Islet of Langerhans (tissue), 1 donor: ENCODE measurements around the gene FBN2.

ENCODE experiments used
- FAIRE-seq: peaks from one replicate; lab custom pipeline; 2011; peaks lifted over from hg19 to GRCh38; lab: Jason Lieb, UNC

FBN2 gene

DNA sequence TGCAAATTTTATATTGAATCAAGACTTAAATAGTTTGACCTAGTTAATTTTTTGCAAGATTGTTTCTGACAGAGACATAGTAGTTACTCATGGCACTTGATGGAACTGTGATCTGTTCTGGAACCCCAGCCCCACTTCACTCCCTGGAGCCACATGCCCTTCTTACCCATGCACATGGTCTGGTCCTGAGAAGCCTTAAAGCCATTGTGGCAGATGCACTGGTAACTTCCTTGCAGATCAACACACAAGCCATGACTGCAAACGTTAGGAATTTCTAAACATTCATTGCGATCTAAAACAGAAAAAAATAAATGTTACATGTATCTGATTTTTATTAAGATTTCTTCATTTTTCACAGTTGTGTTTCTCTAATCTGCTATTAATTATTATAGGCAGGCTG, 233.3 kb downstream of the FBN2 start:
- no peak for FAIRE-seq

DNA sequence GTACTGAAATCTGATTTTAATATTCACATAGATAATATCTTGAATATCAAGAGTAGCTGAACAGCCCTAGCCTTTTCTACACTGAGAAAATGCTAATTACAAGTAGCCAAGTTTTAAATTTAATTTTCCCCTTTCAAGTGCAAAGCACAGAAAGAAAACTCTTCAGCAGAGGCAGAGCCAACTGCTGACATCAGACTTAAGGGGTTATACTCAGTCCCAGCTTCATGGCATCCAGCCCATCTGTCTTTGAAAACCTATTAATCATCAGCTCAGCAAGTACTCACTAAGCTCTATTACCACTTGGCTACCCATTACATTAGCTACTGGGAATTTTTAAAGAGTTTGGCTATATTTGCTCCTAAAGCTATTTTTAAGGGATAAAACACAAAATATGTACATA, 234.0 kb downstream of the FBN2 start:
- FAIRE-seq: no peak

DNA sequence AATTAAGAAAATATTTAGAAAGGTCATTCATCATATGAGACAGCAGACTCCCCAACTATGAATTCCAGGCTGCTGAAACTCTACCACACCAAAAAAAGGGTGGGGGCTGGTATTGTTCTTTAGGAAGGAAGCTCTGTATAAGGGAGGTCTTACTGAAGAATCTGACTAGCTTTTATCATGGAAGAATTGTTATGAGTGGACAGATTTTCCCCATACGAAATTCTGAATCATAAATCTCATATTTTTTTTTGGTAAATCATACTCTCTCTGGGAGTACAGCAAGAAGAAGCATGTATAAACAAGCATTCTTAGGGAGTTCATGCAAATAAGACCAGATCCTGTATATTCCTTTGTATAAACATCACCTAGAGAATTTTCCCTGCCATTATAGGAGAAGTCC, 234.5 kb downstream of the FBN2 start:
- FAIRE-seq: no peak

DNA sequence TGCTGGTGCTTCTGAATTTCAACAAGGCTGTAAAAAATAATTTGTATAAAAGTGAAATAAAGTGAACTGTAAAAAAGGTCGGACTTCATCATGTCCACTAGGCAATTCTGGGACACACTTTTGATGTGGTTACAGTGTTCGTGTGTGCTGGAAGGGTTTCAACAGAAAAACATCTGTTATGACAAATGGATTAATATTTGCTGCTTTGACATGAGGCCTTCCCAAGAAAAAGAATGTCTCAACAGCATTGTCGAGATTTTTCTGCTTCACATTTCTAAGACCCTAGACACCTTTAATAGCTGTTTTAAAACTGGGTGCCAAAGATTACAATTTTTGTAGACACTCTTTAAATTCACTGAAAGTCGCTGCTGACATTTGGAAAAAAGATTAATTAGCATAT, 237.9 kb downstream of the FBN2 start:
- FAIRE-seq: no peak

DNA sequence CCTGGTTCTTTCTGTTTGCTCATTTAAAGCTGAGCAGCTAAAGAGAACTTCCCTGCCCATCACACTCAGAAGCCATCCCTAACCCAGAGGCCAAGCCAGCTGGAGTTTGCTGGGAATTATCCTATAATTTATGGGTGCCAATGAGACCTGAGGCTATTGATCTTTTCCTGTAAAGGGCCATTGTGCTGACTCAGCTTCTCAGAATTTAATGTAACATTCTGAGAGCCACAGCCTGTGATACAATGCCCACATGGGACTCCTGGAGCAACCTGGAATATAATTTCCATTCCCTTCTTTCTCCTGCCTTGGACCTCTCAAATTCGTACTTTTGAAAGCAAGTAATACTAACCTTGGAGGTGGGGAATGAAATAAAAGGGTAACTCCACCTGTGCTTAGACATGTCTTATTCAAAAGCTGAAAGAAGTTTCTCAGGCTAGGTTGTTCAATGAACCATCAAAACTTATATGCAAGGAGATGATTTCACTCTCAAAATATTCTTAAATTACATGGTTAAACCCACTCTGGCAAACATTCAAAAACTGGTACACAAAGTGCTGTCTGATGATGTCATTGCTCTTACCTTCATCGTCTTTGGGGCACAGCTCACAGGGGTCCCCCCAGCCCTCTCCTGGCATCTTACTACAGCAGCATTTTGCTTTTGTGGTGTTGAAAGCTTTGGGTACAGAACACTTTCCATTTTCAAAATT, 247.7 kb downstream of the FBN2 start:
- FAIRE-seq: no peak

DNA sequence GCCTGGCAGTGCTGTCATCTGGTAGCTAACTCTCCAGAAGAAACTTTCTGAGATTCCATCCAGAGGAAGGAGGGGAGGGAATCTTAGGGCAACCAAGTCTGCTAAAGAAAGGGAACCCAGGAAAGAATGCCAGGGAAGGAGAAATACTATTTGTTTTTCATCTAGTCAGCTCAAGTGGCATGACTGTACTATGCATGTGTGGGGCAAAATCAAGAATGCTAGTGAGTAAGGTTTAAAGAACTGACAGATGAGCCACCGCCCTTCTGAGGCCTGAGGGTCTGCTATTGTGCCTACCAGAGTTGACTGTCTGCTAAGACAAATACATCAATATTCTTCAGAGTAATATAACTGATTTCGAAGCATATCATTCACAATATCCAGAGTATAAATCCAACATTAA, 250.3 kb downstream of the FBN2 start:
- no peak for FAIRE-seq

DNA sequence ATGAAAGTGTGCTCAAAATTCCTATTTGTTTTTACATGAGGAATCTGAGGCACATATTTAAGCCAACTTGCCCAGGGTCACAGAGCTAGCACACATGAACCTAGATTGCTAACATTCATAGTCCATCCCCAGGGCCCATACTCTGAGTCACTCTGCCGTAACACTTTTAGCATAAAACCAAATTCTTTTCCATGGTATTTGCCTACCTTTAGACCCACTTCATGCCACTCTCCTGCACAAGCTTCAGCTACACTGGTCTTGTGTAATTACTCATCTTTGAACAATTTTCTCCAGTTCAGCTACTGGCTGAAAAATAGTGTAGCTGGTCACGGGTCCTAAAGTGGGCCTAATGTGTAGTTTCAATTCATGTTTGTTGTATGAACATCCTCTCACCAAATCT, 253.8 kb downstream of the FBN2 start:
- no peak for FAIRE-seq

DNA sequence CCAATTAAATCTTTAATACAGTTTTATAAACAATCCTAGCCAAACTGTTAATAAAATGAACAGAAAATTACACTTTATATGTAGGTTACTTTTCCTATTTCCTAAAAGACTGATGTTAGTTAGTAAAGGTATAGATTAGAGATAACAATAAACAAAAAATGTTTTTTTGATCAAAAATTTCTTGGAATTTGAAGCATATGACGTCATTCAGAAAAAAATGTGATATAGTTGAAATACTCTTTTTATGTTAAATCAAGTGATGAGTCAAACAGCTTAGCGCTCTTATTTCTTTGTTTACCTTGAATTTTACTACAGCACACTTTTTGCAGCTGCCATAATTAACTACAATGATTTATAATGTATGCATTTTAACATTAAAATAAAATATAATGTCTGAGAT, 258.7 kb downstream of the FBN2 start:
- no peak for FAIRE-seq

DNA sequence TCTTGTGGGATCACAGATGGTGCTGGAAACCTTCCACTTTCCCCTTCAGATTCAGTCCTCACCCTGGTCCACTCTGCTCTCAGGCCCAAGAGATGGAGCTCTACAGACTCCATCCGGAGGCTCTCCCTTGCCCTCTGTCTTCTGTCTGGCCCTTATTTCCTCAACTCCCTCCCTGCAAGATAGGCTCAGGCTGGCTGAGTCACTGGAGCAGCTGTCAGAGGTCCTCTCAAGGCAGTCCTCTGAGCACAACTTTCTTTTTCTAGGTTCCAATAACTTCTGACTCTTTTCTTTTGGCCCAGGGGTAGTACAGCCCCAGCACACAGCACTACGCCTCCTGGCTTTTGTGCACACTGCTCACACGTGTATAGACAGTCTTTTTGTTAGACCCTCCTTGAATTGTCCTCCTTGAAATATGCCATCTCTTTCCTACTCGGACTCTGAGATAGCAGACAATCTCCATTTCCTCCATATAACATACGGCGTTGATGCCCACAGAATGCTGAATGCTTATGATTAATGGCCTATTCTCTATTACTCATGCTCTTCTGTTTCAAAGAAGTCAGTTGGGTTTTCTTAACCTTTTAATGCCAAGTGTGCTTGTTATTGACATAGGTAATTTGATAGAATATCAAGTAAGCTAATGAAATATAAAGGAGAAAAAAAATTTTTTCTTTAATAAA, 261.4 kb downstream of the FBN2 start:
- no peak for FAIRE-seq

DNA sequence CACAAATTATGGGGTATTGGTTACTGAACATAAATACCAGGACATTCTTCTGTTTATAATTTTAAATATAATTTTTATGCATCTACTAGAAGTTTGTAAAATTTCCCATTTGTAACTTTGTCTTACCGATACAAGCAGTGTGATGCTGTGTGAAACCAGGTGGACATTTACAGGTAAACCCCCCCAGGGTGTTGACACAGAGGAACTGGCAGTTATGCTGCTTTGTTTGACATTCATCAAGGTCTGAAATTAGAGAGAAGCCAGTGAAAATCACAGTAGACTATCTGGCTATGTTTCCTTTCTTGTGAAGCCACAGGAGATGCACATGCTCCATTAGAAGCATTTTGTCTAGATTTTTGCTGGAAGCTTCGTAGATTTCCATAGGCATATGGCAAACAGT, 263.6 kb downstream of the FBN2 start:
- no peak for FAIRE-seq

DNA sequence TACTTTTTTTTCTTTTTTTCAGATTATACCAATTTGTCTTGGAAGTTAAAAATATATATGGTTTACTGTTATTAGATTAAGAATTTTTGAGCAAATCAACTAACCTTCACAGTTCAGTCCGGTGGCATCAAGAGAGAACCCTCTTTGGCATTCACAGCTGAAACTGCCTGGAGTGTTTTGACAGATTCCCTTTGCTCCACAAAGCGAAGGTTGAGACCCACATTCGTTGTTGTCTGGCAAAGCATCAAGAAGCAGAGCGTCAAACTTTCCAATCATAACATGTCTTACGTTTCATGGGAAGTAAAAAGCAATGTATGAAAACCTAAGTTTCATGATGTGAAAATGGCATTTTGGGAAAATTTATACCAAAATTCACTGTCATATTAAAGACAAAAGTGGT, 264.3 kb downstream of the FBN2 start:
- FAIRE-seq: no peak

DNA sequence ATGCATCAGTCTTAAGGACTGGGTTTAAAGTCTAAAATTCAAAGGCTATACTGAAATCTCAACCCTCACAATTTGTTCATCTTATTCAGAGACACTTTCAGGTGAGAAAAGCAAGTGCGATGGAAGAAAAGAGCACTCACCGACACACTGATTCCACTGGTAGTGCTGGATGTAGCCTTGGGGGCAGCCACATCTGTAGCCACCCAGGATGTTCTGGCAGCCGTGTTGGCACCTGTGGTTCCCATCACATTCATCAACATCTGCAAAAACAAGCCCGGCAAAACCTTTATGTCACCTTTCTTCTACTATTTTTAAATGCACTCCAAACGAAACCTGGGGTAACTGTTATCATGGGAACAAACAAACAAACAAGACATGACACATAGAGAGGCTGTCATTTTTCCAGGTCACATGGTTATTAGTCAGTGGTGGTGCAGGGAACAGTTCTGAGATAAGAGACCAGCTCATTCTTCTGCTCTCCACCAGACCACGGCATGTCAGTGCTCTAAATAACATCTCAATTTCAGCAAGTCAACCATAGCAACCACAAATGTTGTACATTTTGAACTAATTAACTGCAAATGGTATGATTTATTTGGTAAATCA, 266.1 kb downstream of the FBN2 start:
- no peak for FAIRE-seq

DNA sequence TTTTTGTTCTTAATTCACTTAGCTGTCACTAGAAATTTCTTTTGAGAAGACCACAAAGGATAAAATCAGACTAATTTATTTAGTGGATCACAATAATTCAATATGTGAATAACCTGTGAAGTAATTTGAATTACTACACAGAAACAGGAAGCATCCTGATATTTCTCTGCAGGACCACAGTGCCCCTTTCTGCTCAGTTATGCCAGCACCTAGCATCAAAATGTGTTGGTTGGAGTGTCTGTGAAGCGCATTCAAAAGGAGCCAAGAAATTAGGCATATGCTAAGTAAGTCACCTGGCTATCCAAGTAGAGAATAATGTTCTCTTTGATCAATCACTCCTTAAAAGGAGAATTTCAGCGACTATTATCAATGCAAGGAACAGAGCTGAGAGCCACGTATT, 267.0 kb downstream of the FBN2 start:
- FAIRE-seq: no peak

DNA sequence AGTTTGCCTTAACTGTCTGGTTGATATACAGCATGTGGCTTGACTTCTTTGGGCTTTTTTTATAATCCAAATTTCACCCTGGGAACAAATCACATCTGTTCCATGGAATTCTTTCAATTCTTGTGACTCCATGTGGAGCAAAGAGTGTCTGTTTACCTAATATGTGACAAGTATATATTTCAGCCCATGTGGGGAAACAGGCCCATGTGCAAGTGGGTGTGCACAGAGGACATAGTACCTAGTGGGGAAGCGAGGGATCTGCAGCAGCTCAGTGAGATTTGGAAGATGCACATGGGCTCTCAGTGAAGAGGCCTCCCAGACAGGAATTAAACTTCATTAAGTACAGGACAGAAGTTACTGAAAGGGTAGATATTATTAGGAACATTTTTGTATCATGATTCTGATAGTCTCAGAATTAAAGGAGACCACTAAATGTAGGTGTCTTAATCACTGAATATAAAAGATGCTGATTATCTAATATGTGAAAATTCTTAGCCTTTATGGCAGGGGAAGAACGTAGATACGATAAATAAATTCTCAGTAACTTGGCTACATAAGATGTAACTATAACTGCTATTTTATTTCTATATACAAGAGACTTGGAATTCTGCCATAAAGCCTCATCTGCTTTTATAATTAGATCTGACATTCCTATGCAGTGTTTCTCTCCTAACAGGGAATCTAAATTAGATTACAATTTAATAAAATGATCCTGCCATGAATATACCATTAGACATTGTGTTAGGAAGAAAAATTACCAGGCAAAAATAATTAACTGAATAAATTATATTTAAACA, 273.3 kb downstream of the FBN2 start:
- FAIRE-seq: no peak

DNA sequence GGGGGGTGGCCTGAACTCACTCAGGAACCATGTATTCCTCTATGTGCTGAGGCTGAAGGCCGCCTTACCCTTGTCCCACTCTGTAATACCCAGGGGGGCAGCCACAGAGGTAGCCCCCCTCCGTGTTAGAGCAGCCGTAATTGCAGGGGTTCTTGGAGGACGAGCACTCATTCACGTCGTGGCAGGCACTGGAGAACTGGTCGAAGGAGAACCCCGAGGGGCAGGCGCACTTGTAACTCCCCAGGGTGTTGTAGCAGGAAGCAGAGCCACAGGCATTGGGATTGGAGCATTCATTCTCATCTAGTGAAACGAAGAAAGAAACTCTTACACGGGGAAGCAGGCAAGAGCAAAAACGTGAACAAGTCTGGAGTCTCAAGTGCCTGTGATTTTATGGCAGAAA, 274.7 kb downstream of the FBN2 start:
- FAIRE-seq: no peak

DNA sequence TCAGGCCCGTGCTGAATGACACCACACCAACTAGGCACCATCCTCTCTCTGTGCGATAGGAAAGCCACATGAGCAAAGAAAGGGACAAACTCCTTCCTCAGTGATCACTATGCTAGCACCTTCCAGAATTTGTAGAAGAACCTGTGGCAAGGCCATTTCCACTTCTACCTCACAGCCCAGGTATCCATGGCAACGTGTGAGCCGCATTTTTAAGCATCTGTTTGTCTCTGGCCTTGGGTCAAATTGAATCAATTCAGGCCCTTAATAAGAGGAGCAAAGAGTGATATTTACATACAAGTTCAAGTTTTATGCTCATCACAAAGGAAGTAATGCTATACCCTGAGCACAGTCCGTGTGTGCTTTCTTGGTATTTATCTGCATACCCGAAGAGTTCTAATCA, 275.1 kb downstream of the FBN2 start:
- no peak for FAIRE-seq

DNA sequence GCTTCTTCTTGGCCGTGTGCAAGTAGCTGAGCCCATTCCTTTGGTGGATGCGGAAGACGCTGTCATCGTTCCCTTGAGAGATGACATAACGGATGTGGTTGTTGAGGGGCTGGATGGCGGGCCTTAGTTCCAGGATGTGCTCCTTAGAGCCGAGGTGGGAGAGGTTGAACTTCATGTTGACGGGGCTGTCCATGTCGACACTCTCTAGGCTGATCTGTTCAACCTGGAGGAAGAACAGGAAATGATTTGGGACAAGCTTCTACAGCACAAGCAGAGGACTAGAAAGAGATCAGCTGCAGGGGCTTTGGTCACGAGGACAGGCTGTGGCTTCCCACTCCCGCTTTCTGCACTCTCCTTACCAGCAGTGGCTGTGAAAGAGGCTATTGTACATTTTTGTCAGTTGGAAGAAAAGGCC, 278.4 kb downstream of the FBN2 start:
- FAIRE-seq: no peak

DNA sequence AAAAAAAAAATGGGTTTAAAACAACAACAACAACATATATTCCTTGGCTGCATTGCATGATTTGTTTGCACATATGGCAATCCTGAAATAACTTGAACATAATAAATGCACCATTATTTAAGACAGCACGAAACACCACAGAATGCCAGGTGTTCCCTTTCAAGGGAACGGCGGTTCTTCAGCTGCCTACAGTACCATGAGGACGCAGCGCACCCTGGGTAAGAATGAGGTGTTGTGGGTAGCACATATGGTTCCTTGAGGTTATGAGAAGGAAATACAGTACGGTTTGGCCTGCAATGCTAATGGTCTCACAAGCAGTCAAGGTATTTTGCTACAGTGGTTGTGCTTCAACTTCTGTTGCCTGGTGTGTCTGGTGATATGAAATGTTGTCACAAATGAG, 279.7 kb downstream of the FBN2 start:
- no peak for FAIRE-seq

DNA sequence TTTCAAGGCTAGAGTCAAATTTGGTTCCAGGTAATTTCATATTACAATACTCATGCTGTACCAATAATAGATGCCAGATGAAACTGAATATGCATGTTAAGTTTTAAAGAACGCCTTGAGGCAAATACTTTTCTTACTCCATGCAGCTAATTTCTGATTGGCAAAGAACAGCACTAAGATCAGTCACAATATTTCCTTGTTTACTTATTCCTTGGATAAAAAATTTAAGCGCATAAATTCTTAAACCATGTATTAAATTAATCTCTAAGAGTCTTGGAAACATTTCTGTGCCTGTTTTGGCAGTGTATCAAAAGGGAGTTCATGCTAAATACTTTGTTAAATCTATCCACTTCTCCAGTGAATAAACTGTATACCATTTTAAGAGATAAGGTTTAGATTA, 281.0 kb downstream of the FBN2 start:
- no peak for FAIRE-seq

DNA sequence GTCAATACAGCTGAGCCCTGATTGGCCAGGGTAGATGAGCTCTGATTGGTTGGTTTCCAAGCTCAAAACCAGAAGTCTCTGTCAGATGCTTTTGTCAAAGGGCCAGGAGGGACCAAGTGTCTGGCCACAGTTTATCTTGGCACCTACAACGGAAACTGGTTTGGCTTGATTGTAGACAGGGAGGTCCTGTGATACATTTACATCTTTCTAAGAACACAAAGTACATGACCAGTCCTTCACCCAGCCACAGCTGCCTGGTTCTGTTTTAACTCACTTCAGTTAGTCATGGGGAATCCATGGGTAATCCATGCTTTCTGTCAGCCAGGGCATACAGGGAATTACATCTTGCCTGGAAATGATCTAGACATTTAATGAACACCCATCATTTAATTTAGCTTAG, 283.3 kb downstream of the FBN2 start:
- FAIRE-seq: no peak

DNA sequence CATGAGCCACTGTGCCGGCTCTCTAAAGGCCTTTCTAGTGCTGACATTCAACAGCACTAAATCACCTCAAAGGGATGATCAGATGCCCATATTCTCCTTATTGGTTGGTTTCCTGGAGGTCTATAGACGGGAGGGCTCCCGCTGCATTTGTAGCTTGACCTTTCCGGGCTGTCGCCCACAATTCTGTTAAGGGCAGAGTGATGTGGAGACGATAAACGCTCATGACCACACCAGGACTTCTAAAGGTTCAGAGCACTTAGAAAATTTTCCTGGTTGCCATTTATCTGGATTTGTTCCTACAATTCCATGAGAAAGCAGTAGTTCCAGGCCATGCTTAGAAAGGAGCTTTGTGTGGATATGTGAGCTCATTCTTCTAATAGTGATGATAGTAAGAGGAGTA, 284.2 kb downstream of the FBN2 start:
- FAIRE-seq: no peak

DNA sequence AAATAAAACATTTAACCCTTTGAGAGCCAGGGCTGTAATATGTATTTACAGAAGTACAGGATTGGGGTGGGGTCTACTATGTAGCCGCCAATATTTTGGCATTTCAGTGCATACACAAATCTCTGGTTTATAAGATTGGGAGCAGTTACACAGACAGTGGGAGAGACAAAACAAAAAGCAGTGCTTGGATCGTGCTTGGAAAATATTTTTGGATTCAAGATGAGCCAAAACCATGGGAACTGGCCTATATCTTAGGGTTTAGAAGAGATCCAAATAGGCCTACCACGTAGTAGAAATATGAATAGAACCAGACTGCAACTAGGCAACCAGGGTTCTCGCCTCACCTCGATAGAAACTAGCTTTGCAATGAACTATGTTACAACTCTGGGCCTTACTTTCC, 284.9 kb downstream of the FBN2 start:
- no peak for FAIRE-seq

DNA sequence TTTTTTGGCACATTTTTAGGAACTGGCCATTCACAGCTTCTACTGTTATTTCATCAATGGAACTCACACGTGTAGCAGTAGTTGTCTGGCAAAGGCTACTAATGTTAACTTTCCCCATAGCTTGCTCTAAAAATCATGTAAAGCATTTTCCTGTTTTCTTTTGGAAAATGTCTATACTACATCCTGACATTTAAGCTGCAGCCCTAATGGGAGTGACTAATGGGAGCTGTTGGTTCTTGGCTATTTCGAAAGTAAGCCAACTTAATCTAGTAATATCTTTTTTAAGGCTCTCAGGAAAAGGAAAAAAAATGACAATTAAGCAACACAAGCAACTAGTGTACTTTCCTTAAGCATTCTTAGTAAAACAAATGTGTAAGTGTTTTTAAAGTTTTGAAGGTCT, 285.3 kb downstream of the FBN2 start:
- FAIRE-seq: no peak
